Measurements from ENCODE around the gene SSR1.

Gene SSR1

GRCh38 chr6:7236306-7237209 is 76.4 kb downstream of the SSR1 start:
- no peak for DNase-seq

- DNase-seq, result no peak
Measured at GRCh38 chr6:7235712-7236305, 77.2 kb downstream of the SSR1 start.

GRCh38 chr6:7234547-7234946 is 78.5 kb downstream of the SSR1 start:
- no peak for DNase-seq

- DNase-seq, result no peak
Measured at GRCh38 chr6:7232351-7232750, 80.6 kb downstream of the SSR1 start.

- DNase-seq, result no peak
Measured at GRCh38 chr6:7230956-7231713, 81.9 kb downstream of the SSR1 start.

- no peak for DNase-seq
Measured at GRCh38 chr6:7230327-7230691, 82.7 kb downstream of the SSR1 start.

GRCh38 chr6:7229376-7230326 is 83.3 kb downstream of the SSR1 start:
- no peak for DNase-seq

GRCh38 chr6:7228662-7229375 is 84.2 kb downstream of the SSR1 start:
- no peak for DNase-seq

- DNase-seq, result peak; percentile 96
Measured at GRCh38 chr6:7224731-7225130, 88.3 kb downstream of the SSR1 start.

- no peak for DNase-seq
Measured at GRCh38 chr6:7222197-7222596, 90.8 kb downstream of the SSR1 start.

GRCh38 chr6:7219310-7219709 is 93.7 kb downstream of the SSR1 start:
- DNase-seq, result peak; percentile 70

GRCh38 chr6:7218406-7218988 is 94.5 kb downstream of the SSR1 start:
- DNase-seq, result no peak

All from hematopoietic multipotent progenitor cell treated with erythropoietin and hydrocortisone succinate and interleukin-3 and kit ligand, for 4 days (in vitro differentiated cells).